GM13976 (cell line): Measurements from ENCODE around the gene CPSF4L.

ENCODE experiments used
- DNase-seq: peaks from one replicate; pipeline ENCODE4 v3.0.0; 2012; ENCODE audit warnings: low spot score
- in situ Hi-C: fragments of 300-500 bp; cut with MboI; formaldehyde crosslinking; loops from one replicate; pipeline ENCODE4 v1.12.0; 2022; ENCODE audit warnings: low sequenced_read_pairs, mixed read lengths, inconsistent platforms; ENCODE audit not compliant: unreplicated experiment
- TF ChIP-seq, protein P1 (sequence below): IDR thresholded peaks from 2 replicates; pipeline ENCODE4 v1.5.1; 2012; ENCODE audit warnings: borderline replicate concordance, mild to moderate bottlenecking; ENCODE audit not compliant: insufficient read depth; ENCODE audit errors: extremely low read depth, missing control alignments, control extremely low read depth

The CPSF4L gene

DNA sequence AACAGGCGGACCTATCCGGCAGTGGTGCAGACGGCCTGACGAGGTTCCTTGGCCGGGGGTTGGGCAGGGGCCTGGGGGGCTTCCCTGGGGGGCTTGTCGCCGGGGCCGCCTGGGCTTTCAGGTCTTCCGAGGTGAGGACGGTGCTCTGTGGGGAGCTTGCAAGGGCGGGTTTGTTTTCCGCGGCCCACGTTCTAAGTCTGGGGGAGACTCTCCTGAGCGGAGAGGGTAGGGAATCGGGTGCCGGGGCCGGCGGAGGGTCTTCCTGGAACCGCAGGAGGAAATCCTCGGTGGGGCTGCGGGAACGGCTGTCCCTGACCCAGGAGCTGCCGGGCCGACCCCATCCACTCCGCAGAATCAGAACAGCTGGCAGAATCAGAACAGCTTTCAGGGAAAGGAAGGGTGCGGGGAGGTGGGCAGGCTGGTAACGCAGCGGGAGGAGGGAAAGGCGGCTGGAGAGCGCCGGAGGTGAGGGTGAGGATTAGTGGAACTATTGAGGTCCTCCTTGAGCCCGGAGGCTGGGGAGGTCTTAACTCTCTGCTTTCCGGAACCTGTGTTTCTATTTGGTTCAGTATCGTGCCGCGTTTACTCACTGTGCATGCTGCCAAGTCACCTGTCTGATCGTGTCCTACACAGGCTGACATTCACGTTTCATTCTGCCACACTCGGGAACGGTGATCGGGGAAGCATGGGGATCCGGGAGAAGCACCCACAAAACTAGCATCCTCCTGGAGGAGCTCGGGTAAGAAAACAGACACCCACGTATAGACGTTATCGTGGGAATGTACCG lies 28.9 kb downstream of the CPSF4L start:
- in situ Hi-C loops, result no loop called here
- DNase-seq, result peak; percentile 56
- TF ChIP-seq, protein P1, sequence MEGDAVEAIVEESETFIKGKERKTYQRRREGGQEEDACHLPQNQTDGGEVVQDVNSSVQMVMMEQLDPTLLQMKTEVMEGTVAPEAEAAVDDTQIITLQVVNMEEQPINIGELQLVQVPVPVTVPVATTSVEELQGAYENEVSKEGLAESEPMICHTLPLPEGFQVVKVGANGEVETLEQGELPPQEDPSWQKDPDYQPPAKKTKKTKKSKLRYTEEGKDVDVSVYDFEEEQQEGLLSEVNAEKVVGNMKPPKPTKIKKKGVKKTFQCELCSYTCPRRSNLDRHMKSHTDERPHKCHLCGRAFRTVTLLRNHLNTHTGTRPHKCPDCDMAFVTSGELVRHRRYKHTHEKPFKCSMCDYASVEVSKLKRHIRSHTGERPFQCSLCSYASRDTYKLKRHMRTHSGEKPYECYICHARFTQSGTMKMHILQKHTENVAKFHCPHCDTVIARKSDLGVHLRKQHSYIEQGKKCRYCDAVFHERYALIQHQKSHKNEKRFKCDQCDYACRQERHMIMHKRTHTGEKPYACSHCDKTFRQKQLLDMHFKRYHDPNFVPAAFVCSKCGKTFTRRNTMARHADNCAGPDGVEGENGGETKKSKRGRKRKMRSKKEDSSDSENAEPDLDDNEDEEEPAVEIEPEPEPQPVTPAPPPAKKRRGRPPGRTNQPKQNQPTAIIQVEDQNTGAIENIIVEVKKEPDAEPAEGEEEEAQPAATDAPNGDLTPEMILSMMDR, result no peak

DNA sequence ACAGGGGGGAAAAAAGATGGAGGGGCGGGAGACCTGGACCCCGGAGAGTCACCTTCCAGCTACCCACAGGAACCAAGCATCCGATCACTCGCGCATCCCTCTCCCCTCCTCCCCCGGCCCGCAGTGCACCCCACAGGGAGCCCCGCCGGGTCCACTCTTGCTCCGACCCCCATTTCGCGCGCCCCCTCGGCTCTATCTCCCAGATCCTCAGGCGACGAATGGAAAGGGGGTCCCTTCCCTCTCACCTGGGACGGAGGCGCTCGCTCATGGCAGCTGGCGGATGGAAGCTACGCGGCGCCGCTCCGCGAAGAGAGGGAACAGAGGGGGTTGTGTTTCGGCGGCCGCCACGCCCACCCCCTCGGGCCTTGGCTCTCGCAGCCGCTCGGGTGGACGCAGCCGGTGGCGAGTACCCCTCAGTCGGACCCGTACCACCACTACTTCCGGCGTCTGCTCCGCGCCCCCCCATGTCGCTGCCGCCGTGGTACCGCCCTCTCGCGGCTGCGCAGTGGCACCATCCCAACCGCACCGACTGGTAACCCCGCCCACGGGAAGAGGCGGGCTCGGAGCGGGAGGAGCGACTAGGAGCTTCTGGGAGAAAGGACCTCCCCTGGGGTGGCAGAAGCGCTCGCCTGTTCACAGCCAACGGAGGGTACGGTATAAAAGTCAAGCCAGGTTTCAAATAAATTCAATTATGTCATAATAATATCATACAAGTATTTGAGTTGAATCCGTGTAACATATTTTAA lies 29.7 kb downstream of the CPSF4L start:
- DNase-seq, result peak; percentile 99
- TF ChIP-seq, protein P1, result peak; percentile 19
- in situ Hi-C loops, result no loop called here

DNA sequence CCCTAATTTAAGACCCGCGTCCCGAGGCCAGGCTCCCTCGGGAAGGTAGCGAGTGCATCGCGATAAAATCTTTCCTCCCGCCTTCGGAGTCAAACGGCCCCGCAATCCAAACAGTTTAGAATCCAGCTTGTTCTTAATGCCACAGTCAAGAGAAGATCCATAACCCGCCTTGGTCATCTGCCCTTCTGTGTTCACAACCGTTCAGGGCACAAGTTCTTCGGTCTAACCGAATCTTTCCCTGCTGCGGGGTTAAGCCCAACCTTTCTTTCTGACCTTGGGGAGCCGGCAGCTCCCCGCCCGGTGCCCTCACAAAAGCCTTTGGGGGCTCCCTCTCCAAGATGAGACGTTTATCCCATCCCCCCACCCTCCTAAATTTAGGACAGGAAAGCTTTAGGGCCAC lies 30.3 kb downstream of the CPSF4L start:
- DNase-seq, result no peak
- in situ Hi-C loops, result no loop called here
- TF ChIP-seq, protein P1, result no peak

DNA sequence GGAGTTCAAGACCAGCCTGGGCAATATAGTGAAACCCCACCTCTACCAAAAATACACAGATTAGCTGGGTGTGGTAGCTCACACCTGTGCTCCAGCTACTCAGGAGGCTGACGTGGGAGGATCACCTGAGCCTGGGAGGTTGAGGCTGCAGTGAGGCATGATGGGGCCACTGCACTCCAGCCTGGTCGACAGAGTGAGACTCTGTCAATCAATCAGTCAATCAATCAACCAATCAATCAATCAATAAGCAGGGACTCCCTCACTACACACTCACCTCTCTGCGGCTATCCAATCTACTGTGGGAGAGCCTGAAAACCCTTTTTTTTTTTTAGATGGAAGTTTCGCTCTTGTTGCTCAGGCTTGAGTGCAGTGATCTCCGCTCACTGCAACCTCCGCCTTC lies 31.6 kb downstream of the CPSF4L start:
- in situ Hi-C loops, result no loop called here
- no peak for DNase-seq
- TF ChIP-seq, protein P1, result no peak

DNA sequence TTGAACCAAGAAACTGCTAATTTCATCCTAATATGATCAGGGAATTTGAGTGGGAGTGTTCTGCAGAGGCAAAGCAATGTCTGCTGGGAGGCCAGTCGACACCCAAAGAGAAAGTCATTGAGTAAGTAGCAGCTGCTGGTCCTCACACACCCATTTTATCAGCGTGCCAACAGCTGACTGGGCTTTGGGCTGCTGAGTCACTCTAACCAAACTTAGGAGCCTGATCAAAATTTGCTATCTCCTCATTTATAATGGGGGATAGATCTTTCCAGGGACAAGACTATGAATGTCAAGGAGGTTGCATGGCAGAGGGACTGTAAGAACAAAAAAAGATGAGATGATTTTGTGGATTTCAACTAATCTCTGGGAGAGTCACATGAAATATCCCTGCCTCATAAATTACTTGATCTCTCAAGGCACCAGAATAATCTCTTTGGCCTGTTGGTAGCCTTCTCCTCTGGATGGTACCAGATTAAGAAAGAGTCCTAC lies 32.9 kb downstream of the CPSF4L start:
- TF ChIP-seq, protein P1, result no peak
- in situ Hi-C loops, result no loop called here
- peak; percentile 51 for DNase-seq

DNA sequence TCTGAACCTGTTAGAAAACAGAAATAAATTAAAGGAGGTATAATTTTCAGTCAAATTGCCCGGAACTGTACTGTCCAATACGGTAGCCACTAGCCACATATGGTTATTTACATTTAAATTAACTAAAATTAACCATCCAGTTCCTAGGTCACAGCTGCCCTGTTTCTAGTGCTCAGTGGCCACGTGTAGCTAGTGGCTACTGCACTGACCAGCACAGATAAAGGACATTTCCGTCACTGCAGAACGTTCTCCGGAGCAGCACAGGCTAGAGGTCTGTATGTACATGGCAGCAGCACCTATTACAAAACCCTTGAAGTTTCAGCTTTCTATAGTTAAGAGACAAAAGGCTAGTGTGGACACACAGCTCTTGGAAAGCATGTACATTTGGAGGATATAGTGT lies 33.7 kb downstream of the CPSF4L start:
- TF ChIP-seq, protein P1, result no peak
- in situ Hi-C loops, result no loop called here
- DNase-seq, result no peak
